Measurements from ENCODE around the gene SLC6A11.

Gene SLC6A11

GRCh38 chr3:10792208-10792607 is 23.8 kb upstream of the SLC6A11 start:
- DNase-seq: no peak

GRCh38 chr3:10798600-10799367 is 17.2 kb upstream of the SLC6A11 start:
- no peak for DNase-seq

- DNase-seq: no peak
Measured at GRCh38 chr3:10804183-10804648, 11.8 kb upstream of the SLC6A11 start.

GRCh38 chr3:10806006-10806405 is 10.0 kb upstream of the SLC6A11 start:
- no peak for DNase-seq

- no peak for DNase-seq
Measured at GRCh38 chr3:10808130-10808735, 7.8 kb upstream of the SLC6A11 start.

GRCh38 chr3:10808974-10809373 is 7.1 kb upstream of the SLC6A11 start:
- no peak for DNase-seq

GRCh38 chr3:10810376-10810775 is 5.7 kb upstream of the SLC6A11 start:
- DNase-seq: no peak

GRCh38 chr3:10813425-10813824 is 2.6 kb upstream of the SLC6A11 start:
- DNase-seq: no peak

- DNase-seq: no peak
Measured at GRCh38 chr3:10814623-10815022, 1.4 kb upstream of the SLC6A11 start.

- DNase-seq: no peak
Measured at GRCh38 chr3:10815487-10815886, 541 bp upstream of the SLC6A11 start.

GRCh38 chr3:10816863-10817253 is 830 bp downstream of the SLC6A11 start:
- no peak for DNase-seq

- DNase-seq: no peak
Measured at GRCh38 chr3:10817506-10817905, 1.5 kb downstream of the SLC6A11 start.

GRCh38 chr3:10822055-10822454 is 6.0 kb downstream of the SLC6A11 start:
- DNase-seq: no peak

GRCh38 chr3:10822708-10823515 is 6.9 kb downstream of the SLC6A11 start:
- DNase-seq: no peak

- no peak for DNase-seq
Measured at GRCh38 chr3:10823516-10823818, 7.4 kb downstream of the SLC6A11 start.

- DNase-seq: no peak
Measured at GRCh38 chr3:10824468-10824867, 8.4 kb downstream of the SLC6A11 start.

- DNase-seq: no peak
Measured at GRCh38 chr3:10833855-10834414, 17.9 kb downstream of the SLC6A11 start.

GRCh38 chr3:10834951-10835350 is 18.9 kb downstream of the SLC6A11 start:
- DNase-seq: no peak

GRCh38 chr3:10835406-10835805 is 19.4 kb downstream of the SLC6A11 start:
- no peak for DNase-seq

GRCh38 chr3:10836676-10837075 is 20.6 kb downstream of the SLC6A11 start:
- DNase-seq: no peak

GRCh38 chr3:10837849-10838248 is 21.8 kb downstream of the SLC6A11 start:
- DNase-seq: no peak

GRCh38 chr3:10839167-10839566 is 23.1 kb downstream of the SLC6A11 start:
- no peak for DNase-seq

GRCh38 chr3:10841100-10841499 is 25.1 kb downstream of the SLC6A11 start:
- no peak for DNase-seq

- DNase-seq: no peak
Measured at GRCh38 chr3:10843378-10843777, 27.4 kb downstream of the SLC6A11 start.
